ENCODE results near the gene TET1. TPM values are rescaled to one million over a fixed set of nuclear protein-coding genes. Genes with fewer than 3 reads are reported as not detected.

Gene TET1
- total RNA-seq, 1 experiment from 2014 or later, result 53.4 TPM

GRCh38 chr10:68553138-68553537 lies 7.0 kb upstream of the TET1 start:
- Histone ChIP-seq H3K9ac (ENCODE audit: extremely low read depth, insufficient read length, low read length) (no peak overlapping the region), H3K79me1 (ENCODE audit: insufficient read depth, low read depth, low read length, poor library complexity, severe bottlenecking) (no peaks in the 10 kb centered on the region), H3K27ac (ENCODE audit: insufficient read length, low read depth, low read length) (no peak overlapping the region), H3K9me3 (ENCODE audit: control insufficient read depth, low read depth, low read length) (no peaks in the 10 kb centered on the region), H4K5ac (ENCODE audit: insufficient read length, low read depth, low read length) (no peak overlapping the region), H3K23ac (ENCODE audit: insufficient read length, low read depth, low read length) (no peak overlapping the region), H3K56ac (ENCODE audit: insufficient read length, low read depth, low read length) (no peak overlapping the region), H2BK15ac (ENCODE audit: low read depth, low read length) (no peak overlapping the region), H3T11ph (ENCODE audit: low read length) (no peak overlapping the region), H2AFZ (ENCODE audit: low read length) (no peak overlapping the region), H3K18ac (ENCODE audit: insufficient read length, low read depth, low read length) (peak overlapping the region; percentile 11), H3K79me2 (ENCODE audit: insufficient read depth, low read length) (no peaks in the 10 kb centered on the region), H4K91ac (ENCODE audit: insufficient read length, low read depth, low read length) (no peak overlapping the region), H3K27me3 (ENCODE audit: insufficient read depth, low read length) (no peaks in the 10 kb centered on the region), H4K20me1 (ENCODE audit: control insufficient read depth, insufficient read depth, insufficient read length) (no peaks in the 10 kb centered on the region), H3K23me2 (ENCODE audit: insufficient read length, low read depth, low read length, poor library complexity, severe bottlenecking) (no peaks in the 10 kb centered on the region), H2BK5ac (ENCODE audit: insufficient read length, low read length) (no peak overlapping the region), H3K4me2 (ENCODE audit: insufficient read depth, insufficient read length, low read length) (no peak overlapping the region), H2AK5ac (ENCODE audit: insufficient read length, low read length) (no peak overlapping the region), H4K8ac (replicated peaks; ENCODE audit: insufficient read length, low read depth, low read length) (no peak overlapping the region), H3K14ac (ENCODE audit: insufficient read depth, low read length) (no peak overlapping the region), H3K4ac (ENCODE audit: low read depth, low read length) (no peak overlapping the region), H2BK20ac (ENCODE audit: low read depth, low read length, poor library complexity, severe bottlenecking) (no peak overlapping the region), H2BK12ac (ENCODE audit: insufficient read length, low read depth, low read length) (no peak overlapping the region), H2BK120ac (ENCODE audit: low read depth, low read length, poor library complexity, severe bottlenecking) (peak overlapping the region; percentile 1), H3K4me1 (ENCODE audit: insufficient read depth, low read length) (no peaks in the 10 kb centered on the region; the same call in 1 of the 2 replicates)
- Mint-ChIP-seq H3K4me1 (peaks cover 21 to 25% of the 10 kb centered on the region in 2 experiments), H3K36me3 (ENCODE audit: insufficient read depth in 1 of 3, low read depth in 3 of 3) (no peaks in the 10 kb centered on the region), H3K9me3 (no peaks in the 10 kb centered on the region), H3K27ac (peak overlapping the region in 1 of 3 experiments; percentile 44; a peak in 1 of 7 replicates), H3K4me3 (no peak overlapping the region; a peak in 1 of 5 replicates), H3K27me3 (ENCODE audit: low read depth) (no peaks in the 10 kb centered on the region)
- no CpG with 5 or more reads among the region's 6 CpGs for WGBS (ENCODE audit: extremely low coverage, insufficient read length, low lambda C conversion rate)
- no peak for TF ChIP-seq CTCF (conservative IDR thresholded peaks at IDR 0.05)
- peak; percentile 58 for DNase-seq
